Trophoblast cell (in vitro differentiated cells and primary cell): Measurements from ENCODE around the gene WNK2.
"Not testable (repeated sequence)": the region's sequence is repeated elsewhere in the genome, so short reads cannot be mapped to it uniquely, and the experiment has no call there.

ENCODE experiments used
- DNase-seq, 2 donors: peaks; one replicate each; pipeline ENCODE4 v3.0.0-alpha.2; 2016
- H2AFZ ChIP-seq: 2 replicates; pipeline ENCODE4 v1.6.1; 2013; ENCODE audit warnings: low read length, moderate library complexity, mild to moderate bottlenecking; ENCODE audit not compliant: insufficient read depth, poor library complexity
- H2AK5ac ChIP-seq: 2 replicates; pipeline ENCODE4 v1.6.1; 2013; ENCODE audit warnings: mild to moderate bottlenecking, low read length
- H2BK120ac ChIP-seq: 2 replicates; pipeline ENCODE4 v1.6.1; 2013; ENCODE audit warnings: low read length, mild to moderate bottlenecking, moderate library complexity; ENCODE audit not compliant: insufficient read depth, poor library complexity
- H2BK12ac ChIP-seq: 2 replicates; pipeline ENCODE4 v1.6.1; 2013; ENCODE audit warnings: mild to moderate bottlenecking, low read length, moderate library complexity
- H2BK5ac ChIP-seq: 2 replicates; pipeline ENCODE4 v1.6.1; 2013; ENCODE audit warnings: low read length, low read depth, moderate library complexity, mild to moderate bottlenecking; ENCODE audit not compliant: poor library complexity
- H3K14ac ChIP-seq: 2 replicates; pipeline ENCODE4 v1.6.1; 2013; ENCODE audit warnings: mild to moderate bottlenecking, low read length
- H3K18ac ChIP-seq: 2 replicates; pipeline ENCODE4 v1.6.1; 2013; ENCODE audit warnings: mild to moderate bottlenecking, low read length
- H3K23ac ChIP-seq: 2 replicates; pipeline ENCODE4 v1.6.1; 2013; ENCODE audit warnings: low read length
- H3K27ac ChIP-seq: 2 replicates; pipeline ENCODE4 v1.5.1; 2013; ENCODE audit warnings: low read depth, mild to moderate bottlenecking, inconsistent platforms, low read length, moderate library complexity
- H3K27me3 ChIP-seq: 2 replicates; pipeline ENCODE4 v1.6.1; 2013; ENCODE audit warnings: inconsistent platforms, mild to moderate bottlenecking, low read length, moderate library complexity; ENCODE audit not compliant: insufficient read depth
- H3K36me3 ChIP-seq, 2 experiments: 1 replicate in 1 of 2; 2 replicates in 1 of 2; pipeline ENCODE4 v1.6.1; 2013; ENCODE audit warnings: low read length in 2 of 2, mild to moderate bottlenecking in 2 of 2, moderate library complexity in 1 of 2; ENCODE audit not compliant: insufficient read depth in 2 of 2, control insufficient read depth in 1 of 2
- H3K4ac ChIP-seq: 2 replicates; pipeline ENCODE4 v1.6.1; 2013; ENCODE audit warnings: low read depth, mild to moderate bottlenecking, low read length, moderate library complexity
- H3K4me1 ChIP-seq, 2 experiments: 1 replicate in 1 of 2; 2 replicates in 1 of 2; pipeline ENCODE4 v1.6.1; 2013; ENCODE audit warnings: low read length in 2 of 2, mild to moderate bottlenecking in 2 of 2, moderate library complexity in 1 of 2; ENCODE audit not compliant: insufficient read depth in 2 of 2, control insufficient read depth in 1 of 2
- H3K4me2 ChIP-seq: 2 replicates; pipeline ENCODE4 v1.6.1; 2013; ENCODE audit warnings: inconsistent platforms, mild to moderate bottlenecking, low read length, moderate library complexity
- H3K4me3 ChIP-seq: 2 replicates; pipeline ENCODE4 v1.5.1; 2013; ENCODE audit warnings: mild to moderate bottlenecking, low read depth, low read length, inconsistent platforms
- H3K79me1 ChIP-seq: one replicate; pipeline ENCODE4 v1.6.1; 2013; ENCODE audit warnings: low read length
- H3K79me2 ChIP-seq: 2 replicates; pipeline ENCODE4 v1.6.1; 2013; ENCODE audit warnings: low read length, mild to moderate bottlenecking; ENCODE audit not compliant: control insufficient read depth, insufficient read depth, poor library complexity
- H3K9ac ChIP-seq: 2 replicates; pipeline ENCODE4 v1.6.1; 2013; ENCODE audit warnings: mild to moderate bottlenecking, low read length
- H3K9me3 ChIP-seq: 2 replicates; pipeline ENCODE4 v1.6.1; 2013; ENCODE audit warnings: low read depth, mild to moderate bottlenecking, control low read depth, inconsistent platforms, low read length; ENCODE audit not compliant: insufficient read depth
- H4K12ac ChIP-seq: 2 replicates; pipeline ENCODE4 v1.6.1; 2013; ENCODE audit warnings: low read depth, mild to moderate bottlenecking, low read length, moderate library complexity
- H4K8ac ChIP-seq: 2 replicates; pipeline ENCODE4 v1.6.1; 2013; ENCODE audit warnings: low read depth, mild to moderate bottlenecking, low read length, moderate library complexity
- H4K91ac ChIP-seq: one replicate; pipeline ENCODE4 v1.6.1; 2013; ENCODE audit warnings: low read depth, mild to moderate bottlenecking, low read length, moderate library complexity
- WGBS: extraction: QIAGEN DNeasy Blood & Tissue Kit; methylation state at CpG from one replicate; pipeline ENCODE4 v1.1.7; 2013; ENCODE audit warnings: missing lambda C conversion rate; ENCODE audit not compliant: insufficient read length, insufficient coverage; ENCODE audit errors: extremely low coverage; 5-methylcytosine and 5-hydroxymethylcytosine counted together

The WNK2 gene

GRCh38 chr9:93146696-93147095 is 37.2 kb upstream of the WNK2 start:
- DNase-seq, result peak in 1 of 2 donors; percentile 18
- not testable (repeated sequence) for H2AK5ac ChIP-seq, H3K9ac ChIP-seq, H3K27me3 ChIP-seq, H3K4ac ChIP-seq, H4K12ac ChIP-seq, H3K4me1 ChIP-seq, H4K8ac ChIP-seq, H3K14ac ChIP-seq, H3K23ac ChIP-seq, H2BK12ac ChIP-seq, H3K36me3 ChIP-seq, H2BK5ac ChIP-seq, H3K9me3 ChIP-seq, H2AFZ ChIP-seq, H3K4me3 ChIP-seq, H4K91ac ChIP-seq, H3K79me2 ChIP-seq, H3K4me2 ChIP-seq, H2BK120ac ChIP-seq, H3K27ac ChIP-seq, H3K18ac ChIP-seq, H3K79me1 ChIP-seq
- WGBS, result no CpG with 5 or more reads among the region's 6 CpGs

GRCh38 chr9:93147632-93148031 is 36.3 kb upstream of the WNK2 start:
- Histone ChIP-seq H2AK5ac (no peak overlapping the region), H3K79me1 (no peaks in the 10 kb centered on the region), H4K8ac (no peak overlapping the region), H3K23ac (no peak overlapping the region), H4K12ac (no peak overlapping the region), H2BK12ac (no peak overlapping the region), H3K9ac (no peak overlapping the region), H4K91ac (no peak overlapping the region), H3K4me3 (no peak overlapping the region), H3K14ac (no peak overlapping the region), H3K79me2 (no peaks in the 10 kb centered on the region), H3K27ac (no peak overlapping the region), H2BK120ac (no peak overlapping the region), H3K27me3 (no peaks in the 10 kb centered on the region), H2BK5ac (no peak overlapping the region), H3K9me3 (peaks cover 5% of the 10 kb centered on the region), H3K4me2 (no peak overlapping the region), H3K18ac (no peak overlapping the region), H3K36me3 (no peaks in the 10 kb centered on the region), H3K4me1 (peaks cover 0 to 4% of the 10 kb centered on the region in 2 experiments), H2AFZ (no peak overlapping the region), H3K4ac (no peak overlapping the region)
- no CpG with 5 or more reads among the region's 2 CpGs for WGBS
- DNase-seq, result no peak

GRCh38 chr9:93148721-93149120 is 35.2 kb upstream of the WNK2 start:
- H3K27me3 ChIP-seq, result no peaks in the 10 kb centered on the region
- H3K79me1 ChIP-seq, result no peaks in the 10 kb centered on the region
- no peak overlapping the region for H3K4me2 ChIP-seq
- no peak overlapping the region for H2BK120ac ChIP-seq
- no peak overlapping the region for H4K12ac ChIP-seq
- WGBS, result no CpG with 5 or more reads among the region's 2 CpGs
- H3K23ac ChIP-seq, result no peak overlapping the region
- H3K18ac ChIP-seq, result no peak overlapping the region
- H2BK12ac ChIP-seq, result no peak overlapping the region
- H2BK5ac ChIP-seq, result no peak overlapping the region
- H3K4me1 ChIP-seq, result peaks cover 0 to 3% of the 10 kb centered on the region in 2 experiments
- no peak overlapping the region for H3K14ac ChIP-seq
- H3K9me3 ChIP-seq, result peaks cover 5% of the 10 kb centered on the region
- H3K4me3 ChIP-seq, result no peak overlapping the region
- no peak overlapping the region for H3K27ac ChIP-seq
- no peaks in the 10 kb centered on the region for H3K79me2 ChIP-seq
- H2AK5ac ChIP-seq, result no peak overlapping the region
- no peaks in the 10 kb centered on the region for H3K36me3 ChIP-seq
- no peak for DNase-seq
- H2AFZ ChIP-seq, result no peak overlapping the region
- H4K8ac ChIP-seq, result no peak overlapping the region
- no peak overlapping the region for H4K91ac ChIP-seq
- H3K9ac ChIP-seq, result no peak overlapping the region
- no peak overlapping the region for H3K4ac ChIP-seq

- no peak overlapping the region for H2BK120ac ChIP-seq
- no peaks in the 10 kb centered on the region for H3K79me1 ChIP-seq
- no peaks in the 10 kb centered on the region for H3K27me3 ChIP-seq
- H3K4ac ChIP-seq, result no peak overlapping the region
- H3K4me1 ChIP-seq, result no peaks in the 10 kb centered on the region
- no peak overlapping the region for H3K23ac ChIP-seq
- no peak overlapping the region for H3K4me3 ChIP-seq
- peaks cover 6% of the 10 kb centered on the region for H3K9me3 ChIP-seq
- peak in 1 of 2 donors; percentile 35 for DNase-seq
- H3K4me2 ChIP-seq, result no peak overlapping the region
- no peak overlapping the region for H2AK5ac ChIP-seq
- no peak overlapping the region for H4K91ac ChIP-seq
- no CpG with 5 or more reads among the region's 1 CpG for WGBS
- H4K8ac ChIP-seq, result no peak overlapping the region
- no peak overlapping the region for H3K9ac ChIP-seq
- no peaks in the 10 kb centered on the region for H3K36me3 ChIP-seq
- no peak overlapping the region for H2AFZ ChIP-seq
- no peak overlapping the region for H3K27ac ChIP-seq
- H3K79me2 ChIP-seq, result no peaks in the 10 kb centered on the region
- H4K12ac ChIP-seq, result no peak overlapping the region
- no peak overlapping the region for H2BK12ac ChIP-seq
- no peak overlapping the region for H3K14ac ChIP-seq
- H3K18ac ChIP-seq, result no peak overlapping the region
- no peak overlapping the region for H2BK5ac ChIP-seq
Observed at GRCh38 chr9:93149361-93149760, 34.6 kb upstream of the WNK2 start.
